Endothelial cell of umbilical vein (primary cell): ENCODE measurements around the gene CDK4. TPM values are rescaled to one million over a fixed set of nuclear protein-coding genes. Genes with fewer than 3 reads are reported as not detected.

Source experiments
- BruUV-seq: library from RNA; stranded (reverse); fragments of 400-500 nt; replicated peaks from 2 replicates; lab custom pipeline; 2021; lab: Mats Ljungman, UMichigan
- CTCF ChIA-PET: fragments of 300-600, 350-600 bp; sonication (Branson Sonifier 250); formaldehyde crosslinking; loops from one replicate; lab custom pipeline; 2021; ENCODE audit warnings: antibody characterized with exemption, inconsistent platforms; lab: Charles Lee
- POLR2A ChIA-PET: fragments of 300-600, 350-600 bp; sonication (Branson Sonifier 250); formaldehyde crosslinking; loops from one replicate; lab custom pipeline; 2021; ENCODE audit warnings: antibody characterized with exemption, inconsistent platforms; lab: Charles Lee
- DNase-seq: peaks from one replicate; pipeline ENCODE4 v3.0.0-alpha.2; 2011; ENCODE audit warnings: low read depth, low spot score
- FAIRE-seq: peaks from 2 replicates; lab custom pipeline; 2011; peaks lifted over from hg19 to GRCh38; lab: Jason Lieb, UNC
- H2AFZ ChIP-seq: 2 replicates; pipeline ENCODE4 v1.6.0; 2012; ENCODE audit warnings: low read depth, low read length, control low read depth, inconsistent platforms
- H3K27ac ChIP-seq: 2 replicates; pipeline ENCODE4 v1.5.1; 2011; ENCODE audit warnings: low read depth, mild to moderate bottlenecking, control low read depth, low read length, moderate library complexity; ENCODE audit not compliant: insufficient read depth
- H3K27me3 ChIP-seq, 2 experiments: 2 replicates each; pipeline versions ENCODE4 v1.6.0 to v1.6.1; 2011; ENCODE audit warnings: low read length in 2 of 2, mixed read lengths in 1 of 2; ENCODE audit not compliant: control insufficient read depth in 2 of 2, insufficient read depth in 2 of 2
- H3K36me3 ChIP-seq, 2 experiments: 2 replicates in 1 of 2; 3 replicates in 1 of 2; pipeline ENCODE4 v1.5.1; 2011; ENCODE audit warnings: low read length in 2 of 2, mild to moderate bottlenecking in 1 of 2, moderate library complexity in 1 of 2; ENCODE audit not compliant: control insufficient read depth in 2 of 2, insufficient read depth in 2 of 2; ENCODE audit errors: extremely low read depth in 1 of 2
- H3K4me1 ChIP-seq: 3 replicates; pipeline ENCODE4 v1.5.1; 2011; ENCODE audit warnings: mild to moderate bottlenecking, low read length; ENCODE audit not compliant: control insufficient read depth, insufficient read depth; ENCODE audit errors: extremely low read depth
- H3K4me2 ChIP-seq: 2 replicates; pipeline ENCODE4 v1.6.1; 2011; ENCODE audit warnings: low read length, control low read depth, mixed read lengths; ENCODE audit not compliant: insufficient read depth
- H3K4me3 ChIP-seq, 3 experiments: fragments of 200-600 bp in 1 of 3; sonication (generic), shearing (Covaris generic) in 1 of 3; replicated peaks in 1 of 3; 2 replicates each; pipeline ENCODE4 v1.5.1; 2011 to 2016; ENCODE audit warnings: control low read depth in 3 of 3, low read length in 3 of 3, mild to moderate bottlenecking in 2 of 3, inconsistent platforms in 1 of 3, low read depth in 1 of 3, moderate library complexity in 1 of 3; ENCODE audit not compliant: insufficient read depth in 1 of 3
- H3K79me2 ChIP-seq: 2 replicates; pipeline ENCODE4 v1.6.0; 2012; ENCODE audit warnings: low read length, inconsistent platforms; ENCODE audit not compliant: control insufficient read depth, insufficient read depth
- H3K9ac ChIP-seq: replicated peaks from 2 replicates; pipeline ENCODE3; 2011; ENCODE audit warnings: low read length, control low read depth; ENCODE audit not compliant: insufficient read depth; ENCODE audit errors: extremely low read depth
- H3K9me1 ChIP-seq: replicated peaks from 3 replicates; pipeline ENCODE4 v1.6.0; 2011; ENCODE audit warnings: mild to moderate bottlenecking, low read length; ENCODE audit not compliant: control insufficient read depth, insufficient read depth; ENCODE audit errors: extremely low read depth
- H3K9me3 ChIP-seq: replicated peaks from 2 replicates; pipeline ENCODE4 v1.5.1; 2012; ENCODE audit warnings: low read length, inconsistent platforms; ENCODE audit not compliant: control insufficient read depth, insufficient read depth
- H4K20me1 ChIP-seq: replicated peaks from 2 replicates; pipeline ENCODE3; 2011; ENCODE audit warnings: mild to moderate bottlenecking, low read length; ENCODE audit not compliant: control insufficient read depth, insufficient read depth; ENCODE audit errors: extremely low read depth
- CTCF ChIP-seq, 2 donors: IDR thresholded peaks; 1 replicate in 1 of 2; 2 replicates in 1 of 2; pipeline ENCODE4 v1.5.1; 2011; ENCODE audit warnings: low read length in 2 of 2, mild to moderate bottlenecking in 2 of 2, moderate library complexity in 2 of 2, control low read depth in 1 of 2, inconsistent platforms in 1 of 2, low read depth in 1 of 2; ENCODE audit not compliant: insufficient read depth in 1 of 2; ENCODE audit errors: extremely low read depth in 1 of 2
- EZH2 ChIP-seq: IDR thresholded peaks from 2 replicates; pipeline ENCODE4 v1.6.1; 2012; ENCODE audit warnings: borderline replicate concordance, low read depth, mild to moderate bottlenecking, moderate library complexity, low read length, inconsistent platforms; ENCODE audit not compliant: severe bottlenecking
- FOS ChIP-seq: IDR thresholded peaks from 2 replicates; pipeline ENCODE4 v1.6.1; 2011; ENCODE audit warnings: mild to moderate bottlenecking, low read length, moderate library complexity, borderline replicate concordance; ENCODE audit not compliant: insufficient read depth
- GATA2 ChIP-seq: IDR thresholded peaks from 2 replicates; pipeline ENCODE4 v1.7.0; 2011; ENCODE audit warnings: low read depth, mild to moderate bottlenecking, moderate library complexity, mixed read lengths, low read length; ENCODE audit not compliant: insufficient read length, insufficient read depth
- JUN ChIP-seq: IDR thresholded peaks from 2 replicates; pipeline ENCODE4 v1.6.1; 2011; ENCODE audit warnings: borderline replicate concordance, low read depth; ENCODE audit not compliant: insufficient read length, insufficient read depth
- MAX ChIP-seq: IDR thresholded peaks from 2 replicates; pipeline ENCODE4 v1.6.1; 2011; ENCODE audit not compliant: insufficient read depth, insufficient read length
- MYC ChIP-seq: IDR thresholded peaks from one replicate; pipeline ENCODE4 v1.6.1; 2011; ENCODE audit warnings: mild to moderate bottlenecking, low read depth, low read length
- POLR2A ChIP-seq: IDR thresholded peaks from 2 replicates; pipeline ENCODE4 v1.6.1; 2012; ENCODE audit warnings: low read depth, mild to moderate bottlenecking, control low read depth, low read length
- POLR2AphosphoS5 ChIP-seq: IDR thresholded peaks from 2 replicates; pipeline ENCODE4 v1.6.1; 2012; ENCODE audit warnings: low read depth, mild to moderate bottlenecking, control low read depth, low read length, moderate library complexity; ENCODE audit not compliant: insufficient read depth
- dilution Hi-C: fragments of 300-500 bp; cut with MboI; formaldehyde crosslinking; loops from one replicate; pipeline ENCODE4 v1.15.0; 2019; ENCODE audit warnings: low sequenced_read_pairs; ENCODE audit not compliant: extremely low pct_ligation_motif_present
- intact Hi-C: fragments of 100-400 bp; cut with micrococcal nuclease; formaldehyde crosslinking; loops from one replicate; pipeline ENCODE4 v1.10.0; 2022
- polyA plus RNA-seq, 4 experiments: library from polyadenylated mRNA; depleted of rRNA in 3 of 4; stranded (reverse) in 3 of 4; unstranded in 1 of 4; fragments of >200 nt; gene quantifications; 2 replicates each; pipeline versions ENCODE4 v1.2.1 to v1.2.3, GENCODE V29; 2011 to 2012; ENCODE audit warnings: missing spikeins in 1 of 4
- total RNA-seq: library from RNA; stranded (reverse); gene quantifications from 2 replicates; pipeline ENCODE4 v1.2.3, GENCODE V29; 2021

The CDK4 gene
- total and polyA plus RNA-seq, 2 donors (not counting 3 experiments of a cell fraction or from before 2014, with no cell fraction given): 171 to 332 TPM

GRCh38 chr12:57767876-57768275 is 15.8 kb upstream of the CDK4 start:
- dilution Hi-C loops: no loop called here
- ChIA-PET POLR2A (no interaction called here), CTCF (interaction anchor here (0.9 to 4.6 kb wide), 3 partner anchors 8 to 15 kb away, joined by 3 to 48 read pairs (median 4); partner anchors contain the start of genes MARCHF9 and TSFM)

GRCh38 chr12:57767305-57767698 is 15.2 kb upstream of the CDK4 start:
- Histone ChIP-seq H3K4me2 (no peak overlapping the region), H3K27ac (no peak overlapping the region), H3K4me3 (no peak overlapping the region), H3K79me2 (peaks cover 2% of the 10 kb centered on the region), H3K36me3 (peaks cover 0 to 2% of the 10 kb centered on the region in 2 experiments), H3K9me3 (no peaks in the 10 kb centered on the region), H2AFZ (no peak overlapping the region), H3K4me1 (peaks cover 25% of the 10 kb centered on the region), H4K20me1 (no peaks in the 10 kb centered on the region), H3K27me3 (peaks cover 33 to 35% of the 10 kb centered on the region in 2 experiments), H3K9me1 (no peaks in the 10 kb centered on the region), H3K9ac (no peak overlapping the region)
- ChIA-PET POLR2A (no interaction called here), CTCF (interaction anchor here (1.2 to 4.6 kb wide), 4 partner anchors 7 to 41 kb away, joined by 3 to 48 read pairs (median 4); partner anchors contain the start of genes MARCHF9 and TSFM)
- DNase-seq (no peak), FAIRE-seq (no peak)
- BruUV-seq: no TSS peak
- dilution Hi-C loops (no loop called here), intact Hi-C loops (no loop called here)
- TF ChIP-seq MAX (no peak), EZH2 (no peak), POLR2AphosphoS5 (no peak), GATA2 (no peak), POLR2A (no peak), MYC (no peak), JUN (no peak), FOS (no peak), CTCF (IDR thresholded peaks at IDR 0.05; ENCODE audit: extremely low read depth in 1 of 2, insufficient read depth in 1 of 2, low read depth in 1 of 2, low read length in 2 of 2) (no peak)

More at GRCh38 chr12:57767876-57768275, 15.8 kb upstream of the CDK4 start:
- Histone ChIP-seq H4K20me1 (no peaks in the 10 kb centered on the region), H3K4me1 (peaks cover 26% of the 10 kb centered on the region), H3K79me2 (peaks cover 2% of the 10 kb centered on the region), H3K36me3 (peaks cover 0 to 2% of the 10 kb centered on the region in 2 experiments), H2AFZ (no peak overlapping the region), H3K27ac (no peak overlapping the region), H3K9me1 (no peaks in the 10 kb centered on the region), H3K4me2 (no peak overlapping the region), H3K9ac (no peak overlapping the region), H3K27me3 (peaks cover 33 to 35% of the 10 kb centered on the region in 2 experiments), H3K4me3 (no peak overlapping the region), H3K9me3 (no peaks in the 10 kb centered on the region)
- no peak for TF ChIP-seq JUN
- no peak for TF ChIP-seq POLR2A
- TF ChIP-seq EZH2: no peak
- DNase-seq (no peak), FAIRE-seq (no peak)
- BruUV-seq: no TSS peak
- intact Hi-C loops: no loop called here
